Psoas muscle (tissue), 8 donors: Measurements from ENCODE around the gene CRISPLD2. TPM values are rescaled to one million over a fixed set of nuclear protein-coding genes. Genes with fewer than 3 reads are reported as not detected.

Source experiments
- ATAC-seq, 4 donors: fragments of 200-7000 bp; cut with Tn5 transposase; one replicate each; pipeline ENCODE4 v1.9.1; 2020; ENCODE audit warnings: moderate library complexity in 3 of 4, mild to moderate bottlenecking in 2 of 4
- DNase-seq, 2 donors: peaks; one replicate each; pipeline ENCODE4 v3.0.0-alpha.2; 2020
- H3K27ac ChIP-seq: fragments of 200-600 bp; one replicate; pipeline ENCODE4 v1.8.0; 2022
- H3K27me3 ChIP-seq, 3 donors: fragments of 200-600 bp in 1 of 3; one replicate each; pipeline versions ENCODE4 v1.6.1 to v1.8.0; 2013 to 2022; ENCODE audit warnings: low read length in 2 of 3, mild to moderate bottlenecking in 2 of 3, moderate library complexity in 1 of 3; ENCODE audit not compliant: insufficient read depth in 3 of 3
- H3K36me3 ChIP-seq, 2 donors: fragments of 200-600 bp in 1 of 2; one replicate each; pipeline versions ENCODE4 v1.6.1 to v1.8.0; 2013 to 2022; ENCODE audit warnings: low read depth in 1 of 2, mild to moderate bottlenecking in 1 of 2, moderate library complexity in 1 of 2; ENCODE audit not compliant: insufficient read depth in 1 of 2
- H3K4me1 ChIP-seq: fragments of 200-600 bp; one replicate; pipeline ENCODE4 v1.8.0; 2022
- H3K4me3 ChIP-seq: fragments of 200-600 bp; one replicate; pipeline ENCODE4 v1.8.0; 2022; ENCODE audit warnings: mild to moderate bottlenecking
- H3K9me3 ChIP-seq: fragments of 200-600 bp; one replicate; pipeline ENCODE4 v1.8.0; 2022
- WGBS, 3 donors: extraction: QIAGEN DNeasy Blood & Tissue Kit; methylation state at CpG; one replicate each; pipeline versions ENCODE4 v1.1.6 to v1.1.7; 2013; 5-methylcytosine and 5-hydroxymethylcytosine counted together
- intact Hi-C, 2 donors: fragments of 100-400 bp; cut with DNase I; formaldehyde crosslinking; loops; one replicate each; pipeline versions ENCODE4 v1.11.0 to v1.14.2; 2022
- polyA plus RNA-seq, 3 donors: library from polyadenylated mRNA; stranded (reverse); fragments of 200-250 nt; gene quantifications; one replicate each; pipeline ENCODE4 v1.2.3, GENCODE V29; 2013
- total RNA-seq, 4 donors: library from RNA; stranded (reverse); fragmentation: NEBNext Ultra II Directional in 2 of 4; extraction: Animal tissue kit (Norgen Biotek cat#: 25700) in 2 of 4; gene quantifications; one replicate each; pipeline versions ENCODE4 v1.2.1 to v1.2.4, GENCODE V29; 2021 to 2023
- TF ChIP-seq, protein P1 (sequence below): fragments of 200-600 bp; IDR thresholded peaks from one replicate; pipeline ENCODE4 v1.8.0; 2022; ENCODE audit warnings: antibody characterized with exemption
- donor health status: healthy with polysubstance abuse.
- donor health status: DM: no; HTN: no; CAD: no; lungs with moderate emphysema.
- donor health status: Bipolar disorder and iron deficiency.
- donor health status: healthy.
- donor health status: DM: yes; HTN: yes; CAD: no.
- donor health status: DM: no; HTN: no; CAD: no.
- donor health status: DM: no; HTN: no; CAD: no.
- donor health status: DM: yes; HTN: yes; CAD: no.

The CRISPLD2 gene
- total and polyA plus RNA-seq, 7 donors = 7.1 to 28.6 (median 11.5) TPM

DNA sequence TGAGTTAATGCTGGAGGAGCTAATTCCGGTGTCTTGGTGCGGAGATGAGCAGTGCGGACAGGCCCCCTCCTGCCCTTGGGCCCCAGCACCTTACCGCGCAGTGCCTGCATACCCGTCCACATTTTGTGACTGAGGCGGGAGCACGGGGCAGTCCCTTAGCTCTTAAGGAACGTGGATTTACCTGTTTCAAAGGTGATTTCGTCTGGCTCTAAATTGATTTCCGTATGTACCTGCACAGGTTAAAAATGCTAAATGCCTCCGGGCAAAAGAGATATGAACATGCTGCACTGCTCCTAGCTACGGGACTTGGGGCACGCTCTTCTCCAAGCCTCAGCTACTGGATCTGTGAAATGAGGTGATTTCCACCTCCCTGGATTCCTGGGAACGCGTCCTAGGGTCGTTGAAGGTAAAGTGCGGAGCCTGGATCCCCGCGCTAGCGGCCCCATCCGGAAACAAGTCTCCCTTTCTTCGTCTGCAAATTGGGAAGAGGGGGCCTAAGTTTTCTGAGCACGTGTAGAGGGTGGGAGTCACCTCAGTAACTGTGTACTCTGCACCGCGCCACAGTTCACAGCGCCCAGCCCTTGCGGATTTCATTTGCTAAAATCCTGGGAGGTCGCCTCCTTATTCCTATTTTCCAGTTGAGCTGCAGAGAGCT lies 669 bp upstream of the CRISPLD2 start:
- H3K27me3 ChIP-seq = peaks cover 0 to 43% (median 0%) of the 10 kb centered on the region in 3 donors
- WGBS, 3 donors = 77 to 81% (median 78%) methylated on average over 29 of the region's 29 CpGs
- no peaks in the 10 kb centered on the region for H3K9me3 ChIP-seq

DNA sequence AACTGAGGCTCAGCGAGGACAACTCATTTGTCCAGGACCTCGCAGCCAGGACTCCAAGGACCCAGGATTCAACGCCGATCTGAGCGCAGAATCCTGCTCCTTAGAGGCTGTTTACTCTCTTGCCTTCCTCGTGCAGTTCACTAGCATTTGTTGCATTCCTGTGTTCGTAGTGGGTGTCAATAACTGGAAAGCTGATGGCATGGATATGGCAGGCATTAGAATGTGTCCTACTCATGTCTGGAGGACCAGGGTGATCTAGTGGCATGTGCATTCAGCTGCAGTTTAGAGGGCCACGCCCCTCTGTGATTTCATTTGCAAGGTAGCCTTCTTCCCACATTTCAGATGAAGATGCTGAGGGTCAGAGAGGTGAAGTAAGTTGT lies 510 bp downstream of the CRISPLD2 start:
- TF ChIP-seq, protein P1, sequence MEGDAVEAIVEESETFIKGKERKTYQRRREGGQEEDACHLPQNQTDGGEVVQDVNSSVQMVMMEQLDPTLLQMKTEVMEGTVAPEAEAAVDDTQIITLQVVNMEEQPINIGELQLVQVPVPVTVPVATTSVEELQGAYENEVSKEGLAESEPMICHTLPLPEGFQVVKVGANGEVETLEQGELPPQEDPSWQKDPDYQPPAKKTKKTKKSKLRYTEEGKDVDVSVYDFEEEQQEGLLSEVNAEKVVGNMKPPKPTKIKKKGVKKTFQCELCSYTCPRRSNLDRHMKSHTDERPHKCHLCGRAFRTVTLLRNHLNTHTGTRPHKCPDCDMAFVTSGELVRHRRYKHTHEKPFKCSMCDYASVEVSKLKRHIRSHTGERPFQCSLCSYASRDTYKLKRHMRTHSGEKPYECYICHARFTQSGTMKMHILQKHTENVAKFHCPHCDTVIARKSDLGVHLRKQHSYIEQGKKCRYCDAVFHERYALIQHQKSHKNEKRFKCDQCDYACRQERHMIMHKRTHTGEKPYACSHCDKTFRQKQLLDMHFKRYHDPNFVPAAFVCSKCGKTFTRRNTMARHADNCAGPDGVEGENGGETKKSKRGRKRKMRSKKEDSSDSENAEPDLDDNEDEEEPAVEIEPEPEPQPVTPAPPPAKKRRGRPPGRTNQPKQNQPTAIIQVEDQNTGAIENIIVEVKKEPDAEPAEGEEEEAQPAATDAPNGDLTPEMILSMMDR = no peak
- no peaks in the 10 kb centered on the region for H3K9me3 ChIP-seq
- ATAC-seq = peak in 2 of 4 donors; percentile 6 to 9
- H3K4me1 ChIP-seq = no peaks in the 10 kb centered on the region
- H3K36me3 ChIP-seq = no peaks in the 10 kb centered on the region
- intact Hi-C loops = no loop called here
- H3K4me3 ChIP-seq = peak overlapping the region; percentile 65
- WGBS, 3 donors = 9 to 35% (median 21%) methylated on average over 8 of the region's 8 CpGs
- no peak overlapping the region for H3K27ac ChIP-seq
- peaks cover 0 to 48% (median 0%) of the 10 kb centered on the region in 3 donors for H3K27me3 ChIP-seq
- DNase-seq = no peak

More for the DNA sequence above, 669 bp upstream of the CRISPLD2 start:
- DNase-seq (peak in 1 of 2 donors; percentile 52), ATAC-seq (peak in 3 of 4 donors; percentile 2 to 7 (median 2))
- Histone ChIP-seq H3K4me1 (no peaks in the 10 kb centered on the region), H3K27ac (no peak overlapping the region), H3K4me3 (peak overlapping the region; percentile 65), H3K36me3 (no peaks in the 10 kb centered on the region)
- TF ChIP-seq, protein P1 = no peak
- intact Hi-C loops = no loop called here

DNA sequence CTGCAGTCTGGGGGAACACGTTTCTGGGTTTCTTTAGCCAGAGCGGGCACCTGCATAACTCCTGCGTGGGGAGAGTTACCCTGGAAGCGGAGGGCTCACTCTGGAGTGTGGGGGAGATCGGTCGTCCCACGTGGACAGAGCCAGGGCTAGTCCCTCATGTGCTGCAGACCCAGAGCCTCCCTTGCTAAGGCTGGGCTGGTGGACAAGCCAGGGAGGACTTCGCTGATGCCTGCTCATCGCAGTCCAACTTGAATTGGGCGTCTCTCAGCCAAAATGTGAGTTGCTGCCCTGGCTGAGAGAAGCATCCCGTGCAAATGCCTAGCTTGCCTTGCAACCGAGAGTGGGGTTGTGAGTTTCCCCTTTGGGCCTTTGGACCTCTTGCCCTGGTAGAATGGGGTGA lies 986 bp downstream of the CRISPLD2 start:
- H3K27ac ChIP-seq = no peak overlapping the region
- peaks cover 0 to 43% (median 0%) of the 10 kb centered on the region in 3 donors for H3K27me3 ChIP-seq
- H3K4me1 ChIP-seq = no peaks in the 10 kb centered on the region
- H3K4me3 ChIP-seq = peak overlapping the region; percentile 65
- whole genome bisulfite sequencing, 3 donors = 19 to 44% (median 24%) methylated on average over 11 to 12 of the region's 12 CpGs
- H3K36me3 ChIP-seq = no peaks in the 10 kb centered on the region
- DNase-seq = peak in 1 of 2 donors; percentile 34
- H3K9me3 ChIP-seq = no peaks in the 10 kb centered on the region
- TF ChIP-seq, protein P1 = no peak
- intact Hi-C loops = no loop called here
- ATAC-seq = no peak

DNA sequence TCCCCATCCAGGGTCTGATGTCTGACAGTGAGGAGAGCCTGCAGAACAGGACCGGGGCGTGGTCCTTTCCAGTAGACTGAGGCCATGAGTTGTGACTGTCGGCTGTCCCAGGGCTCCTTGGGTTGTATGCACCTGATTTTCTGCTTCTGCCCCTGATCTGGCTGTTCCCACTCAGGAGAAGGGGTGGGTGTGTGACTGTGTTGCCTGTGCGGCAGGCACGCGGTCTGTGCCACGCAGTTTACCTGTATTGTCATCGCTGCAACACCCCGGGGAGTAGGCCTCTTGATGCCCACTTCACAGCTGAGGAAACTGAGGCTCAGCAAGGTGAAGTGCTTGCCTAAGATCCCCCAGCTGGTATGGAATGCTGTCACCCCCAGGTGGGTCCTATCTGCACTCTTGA lies 1.4 kb downstream of the CRISPLD2 start:
- Histone ChIP-seq H3K9me3 (no peaks in the 10 kb centered on the region), H3K36me3 (no peaks in the 10 kb centered on the region), H3K4me3 (peak overlapping the region; percentile 65), H3K4me1 (no peaks in the 10 kb centered on the region), H3K27ac (no peak overlapping the region), H3K27me3 (peaks cover 0 to 42% (median 0%) of the 10 kb centered on the region in 3 donors)
- DNase-seq = peak in 1 of 2 donors; percentile 50
- TF ChIP-seq, protein P1 = no peak
- ATAC-seq = no peak
- 69 to 86% (median 74%) methylated on average over 9 of the region's 9 CpGs for WGBS, 3 donors
- intact Hi-C loops = no loop called here
